ENCODE data around the gene KNDC1.

The KNDC1 gene

GRCh38 chr10:133195096-133195495, 35.1 kb downstream of the KNDC1 start:
- DNase-seq (ENCODE audit: low read depth) = no peak
- H3K4me3 ChIP-seq (ENCODE audit: control insufficient read depth, low read depth, low read length) = no peak overlapping the region
- TF ChIP-seq CTCF (conservative IDR thresholded peaks at IDR 0.05; ENCODE audit: control insufficient read depth, insufficient read depth, low read depth, low read length) = no peak

GRCh38 chr10:133195611-133196010, 35.6 kb downstream of the KNDC1 start:
- TF ChIP-seq CTCF (conservative IDR thresholded peaks at IDR 0.05; ENCODE audit: control insufficient read depth, insufficient read depth, low read depth, low read length) = no peak
- DNase-seq (ENCODE audit: low read depth) = no peak

GRCh38 chr10:133196221-133196915, 36.3 kb downstream of the KNDC1 start:
- DNase-seq (ENCODE audit: low read depth) = no peak
- TF ChIP-seq CTCF (conservative IDR thresholded peaks at IDR 0.05; ENCODE audit: control insufficient read depth, insufficient read depth, low read depth, low read length) = no peak
- H3K4me3 ChIP-seq (ENCODE audit: control insufficient read depth, low read depth, low read length) = no peak overlapping the region

More at GRCh38 chr10:133195611-133196010, 35.6 kb downstream of the KNDC1 start:
- no peak overlapping the region for H3K4me3 ChIP-seq (ENCODE audit: control insufficient read depth, low read depth, low read length)

GRCh38 chr10:133196936-133197758, 37.1 kb downstream of the KNDC1 start:
- DNase-seq (ENCODE audit: low read depth) = no peak
- no peak overlapping the region for H3K4me3 ChIP-seq (ENCODE audit: control insufficient read depth, low read depth, low read length)
- no peak for TF ChIP-seq CTCF (conservative IDR thresholded peaks at IDR 0.05; ENCODE audit: control insufficient read depth, insufficient read depth, low read depth, low read length)

GRCh38 chr10:133197786-133198185, 37.8 kb downstream of the KNDC1 start:
- no peak for TF ChIP-seq CTCF (conservative IDR thresholded peaks at IDR 0.05; ENCODE audit: control insufficient read depth, insufficient read depth, low read depth, low read length)
- DNase-seq (ENCODE audit: low read depth) = no peak
- no peak overlapping the region for H3K4me3 ChIP-seq (ENCODE audit: control insufficient read depth, low read depth, low read length)

- TF ChIP-seq CTCF (conservative IDR thresholded peaks at IDR 0.05; ENCODE audit: control insufficient read depth, insufficient read depth, low read depth, low read length) = no peak
- no peak overlapping the region for H3K4me3 ChIP-seq (ENCODE audit: control insufficient read depth, low read depth, low read length)
- no peak for DNase-seq (ENCODE audit: low read depth)
These were observed 38.2 kb downstream of the KNDC1 start for GRCh38 chr10:133198206-133198605.

Data from fibroblast of mammary gland (primary cell).